NCI-H1048 (cell line): ENCODE results near the gene PIGL.
"Not testable (repeated sequence)": the region's sequence is repeated elsewhere in the genome, so short reads cannot be mapped to it uniquely, and the experiment has no call there.

Experiments
- DNase-seq: peaks from one replicate; lab custom pipeline; 2025; lab: John Stamatoyannopoulos, UW

The PIGL gene

GRCh38 chr17:16216341-16217001 is 539 bp upstream of the PIGL start:
- not testable (repeated sequence) for DNase-seq

- DNase-seq = no peak
Observed at GRCh38 chr17:16222406-16222805, 5.4 kb downstream of the PIGL start.

GRCh38 chr17:16229912-16230561 is 13.0 kb downstream of the PIGL start:
- DNase-seq = not testable (repeated sequence)

GRCh38 chr17:16232391-16232790 is 15.4 kb downstream of the PIGL start:
- no peak for DNase-seq

- DNase-seq = no peak
Observed at GRCh38 chr17:16239931-16240330, 22.9 kb downstream of the PIGL start.

GRCh38 chr17:16241906-16242399 is 24.9 kb downstream of the PIGL start:
- DNase-seq = no peak

- DNase-seq = no peak
Observed at GRCh38 chr17:16243385-16243784, 26.4 kb downstream of the PIGL start.

- no peak for DNase-seq
Observed at GRCh38 chr17:16243801-16244567, 27.0 kb downstream of the PIGL start.

GRCh38 chr17:16247586-16247984 is 30.6 kb downstream of the PIGL start:
- no peak for DNase-seq

GRCh38 chr17:16250635-16251034 is 33.6 kb downstream of the PIGL start:
- no peak for DNase-seq

- no peak for DNase-seq
Observed at GRCh38 chr17:16251043-16251442, 34.0 kb downstream of the PIGL start.

GRCh38 chr17:16251556-16251955 is 34.5 kb downstream of the PIGL start:
- no peak for DNase-seq

- DNase-seq = no peak
Observed at GRCh38 chr17:16254773-16255400, 37.9 kb downstream of the PIGL start.

GRCh38 chr17:16255481-16255921 is 38.5 kb downstream of the PIGL start:
- no peak for DNase-seq

- DNase-seq = no peak
Observed at GRCh38 chr17:16258901-16259300, 41.9 kb downstream of the PIGL start.

- no peak for DNase-seq
Observed at GRCh38 chr17:16259926-16260325, 42.9 kb downstream of the PIGL start.

- no peak for DNase-seq
Observed at GRCh38 chr17:16261049-16261448, 44.0 kb downstream of the PIGL start.

GRCh38 chr17:16262201-16262600 is 45.2 kb downstream of the PIGL start:
- no peak for DNase-seq

- DNase-seq = no peak
Observed at GRCh38 chr17:16267174-16267573, 50.2 kb downstream of the PIGL start.

- DNase-seq = no peak
Observed at GRCh38 chr17:16269658-16270057, 52.6 kb downstream of the PIGL start.

- DNase-seq = no peak
Observed at GRCh38 chr17:16272111-16272840, 55.3 kb downstream of the PIGL start.

GRCh38 chr17:16273499-16273898 is 56.5 kb downstream of the PIGL start:
- no peak for DNase-seq
